B cell (primary cell): ENCODE results near the gene ZDHHC14. TPM values are rescaled to one million over a fixed set of nuclear protein-coding genes. Genes with fewer than 3 reads are reported as not detected.
"Not testable (repeated sequence)": the region's sequence is repeated elsewhere in the genome, so short reads cannot be mapped to it uniquely, and the experiment has no call there.

Experiments
- ATAC-seq: fragments of 200-7000 bp; cut with Tn5 transposase; one replicate; pipeline ENCODE4 v1.10.0; 2021; ENCODE audit warnings: low read depth, mild to moderate bottlenecking, moderate number of reproducible peaks, moderate library complexity
- CTCF ChIA-PET: fragments of 350-600 bp; sonication (Branson Sonifier 250); formaldehyde crosslinking; loops from one replicate; lab custom pipeline; 2021; ENCODE audit warnings: antibody characterized with exemption, inconsistent platforms; lab: Charles Lee
- POLR2A ChIA-PET: fragments of 350-600 bp; sonication (Branson Sonifier 250); formaldehyde crosslinking; loops from one replicate; lab custom pipeline; 2021; ENCODE audit warnings: antibody characterized with exemption; lab: Charles Lee
- DNase-seq: peaks from one replicate; pipeline ENCODE4 v3.0.0; 2013
- H2AFZ ChIP-seq: 2 replicates; pipeline ENCODE4 v1.6.1; 2012; ENCODE audit warnings: mild to moderate bottlenecking, low read depth, low read length; ENCODE audit not compliant: insufficient read depth, poor library complexity, severe bottlenecking
- H3K27ac ChIP-seq, 2 donors: 1 replicate in 1 of 2; 2 replicates in 1 of 2; pipeline ENCODE4 v1.5.1; 2012 to 2013; ENCODE audit warnings: low read length in 2 of 2, mild to moderate bottlenecking in 2 of 2, moderate library complexity in 1 of 2
- H3K27me3 ChIP-seq, 4 experiments: fragments of 200-600 bp in 1 of 4; sonication (generic) in 1 of 4; replicated peaks in 1 of 4; 1 replicate in 2 of 4; 2 replicates in 2 of 4; pipeline versions ENCODE4 v1.6.1 to v1.7.0; 2013 to 2016; ENCODE audit warnings: low read length in 3 of 4, mild to moderate bottlenecking in 2 of 4, mixed read lengths in 1 of 4, moderate library complexity in 1 of 4; ENCODE audit not compliant: insufficient read depth in 4 of 4, control insufficient read depth in 3 of 4; ENCODE audit errors: control extremely low read depth in 1 of 4
- H3K36me3 ChIP-seq, 2 experiments: replicated peaks in 1 of 2; 1 replicate in 1 of 2; 2 replicates in 1 of 2; pipeline versions ENCODE4 v1.6.1 to v1.7.1; 2013; ENCODE audit warnings: low read length in 1 of 2; ENCODE audit not compliant: insufficient read depth in 2 of 2, control insufficient read depth in 1 of 2; ENCODE audit errors: control extremely low read depth in 1 of 2, extremely low read depth in 1 of 2
- H3K4me1 ChIP-seq, 2 donors: fragments of 200-600 bp in 1 of 2; sonication (generic) in 1 of 2; 1 replicate in 1 of 2; 2 replicates in 1 of 2; pipeline versions ENCODE4 v1.5.1 to v1.6.1; 2013 to 2017; ENCODE audit warnings: low read length in 2 of 2; ENCODE audit not compliant: control insufficient read depth in 2 of 2, insufficient read depth in 2 of 2
- H3K4me2 ChIP-seq: replicated peaks from 2 replicates; pipeline ENCODE3; 2012; ENCODE audit warnings: mild to moderate bottlenecking, low read depth, low read length; ENCODE audit not compliant: poor library complexity, severe bottlenecking
- H3K4me3 ChIP-seq, 5 experiments: fragments of 200-600 bp in 1 of 5; sonication (generic) in 1 of 5; 1 replicate in 3 of 5; 2 replicates in 2 of 5; pipeline versions ENCODE4 v1.5.1 to v1.7.0; 2011 to 2016; ENCODE audit warnings: low read length in 4 of 5, mild to moderate bottlenecking in 4 of 5, low read depth in 2 of 5, control low read depth in 1 of 5, moderate library complexity in 1 of 5; ENCODE audit not compliant: insufficient read depth in 1 of 5; ENCODE audit errors: control extremely low read depth in 1 of 5, extremely low read depth in 1 of 5
- H3K79me2 ChIP-seq: fragments of 200-600 bp; sonication (generic); one replicate; pipeline ENCODE4 v1.6.0; 2016; ENCODE audit warnings: low read length; ENCODE audit not compliant: control insufficient read depth, insufficient read depth
- H3K9ac ChIP-seq: fragments of 200-600 bp; sonication (generic); 2 replicates; pipeline ENCODE4 v1.6.1; 2017; ENCODE audit warnings: mild to moderate bottlenecking, low read length, moderate library complexity
- H3K9me3 ChIP-seq, 3 donors: one replicate each; pipeline versions ENCODE4 v1.6.1 to v1.7.1; 2013; ENCODE audit warnings: low read length in 2 of 3; ENCODE audit not compliant: control insufficient read depth in 2 of 3, insufficient read depth in 1 of 3; ENCODE audit errors: control extremely low read depth in 1 of 3
- H4K20me1 ChIP-seq: 2 replicates; pipeline ENCODE4 v1.6.0; 2012; ENCODE audit warnings: mild to moderate bottlenecking, low read length; ENCODE audit not compliant: insufficient read depth, control insufficient read depth, poor library complexity, severe bottlenecking
- H3K27ac Mint-ChIP-seq: one replicate; pipeline ENCODE4 v1.8.0; 2021; ENCODE audit warnings: mixed read lengths
- H3K27me3 Mint-ChIP-seq: one replicate; pipeline ENCODE4 v1.8.0; 2021; ENCODE audit warnings: mixed read lengths
- H3K4me1 Mint-ChIP-seq: one replicate; pipeline ENCODE4 v1.8.0; 2021; ENCODE audit warnings: mixed read lengths
- H3K4me3 Mint-ChIP-seq: one replicate; pipeline ENCODE4 v1.8.0; 2021; ENCODE audit warnings: mixed read lengths
- H3K9me3 Mint-ChIP-seq: one replicate; pipeline ENCODE4 v1.8.0; 2022; ENCODE audit warnings: mixed read lengths; ENCODE audit not compliant: insufficient read depth
- EZH2 ChIP-seq: IDR thresholded peaks from 2 replicates; pipeline ENCODE4 v1.6.1; 2012; ENCODE audit warnings: borderline replicate concordance, low read depth, mild to moderate bottlenecking, moderate library complexity, low read length; ENCODE audit not compliant: insufficient read depth, poor library complexity, severe bottlenecking
- WGBS: methylation state at CpG from one replicate; pipeline ENCODE4 v1.1.5; 2013; ENCODE audit warnings: missing lambda C conversion rate; ENCODE audit not compliant: insufficient coverage; 5-methylcytosine and 5-hydroxymethylcytosine counted together
- intact Hi-C: fragments of 100-400 bp; cut with micrococcal nuclease; formaldehyde crosslinking; loops from one replicate; pipeline ENCODE4 v1.10.0; 2022
- polyA plus RNA-seq: library from polyadenylated mRNA; depleted of rRNA; stranded (reverse); fragments of >200 nt; gene quantifications from 2 replicates; pipeline ENCODE4 v1.2.3, GENCODE V29; 2012
- total RNA-seq, 2 donors: library from RNA; stranded (reverse); fragments of 120-200 nt in 1 of 2; gene quantifications; 1 replicate in 1 of 2; 2 replicates in 1 of 2; pipeline versions ENCODE4 v1.2.3 to v1.2.4, GENCODE V29; 2013 to 2022
- TF ChIP-seq, protein P1 (sequence below): fragments of 200-600 bp; IDR thresholded peaks from one replicate; pipeline ENCODE4 v1.8.0; 2022; ENCODE audit warnings: antibody characterized with exemption, mild to moderate bottlenecking

The ZDHHC14 gene
- total and polyA plus RNA-seq, 2 donors (not counting 1 experiment from before 2014, with no cell fraction given): 8.8 to 50.4 TPM

DNA sequence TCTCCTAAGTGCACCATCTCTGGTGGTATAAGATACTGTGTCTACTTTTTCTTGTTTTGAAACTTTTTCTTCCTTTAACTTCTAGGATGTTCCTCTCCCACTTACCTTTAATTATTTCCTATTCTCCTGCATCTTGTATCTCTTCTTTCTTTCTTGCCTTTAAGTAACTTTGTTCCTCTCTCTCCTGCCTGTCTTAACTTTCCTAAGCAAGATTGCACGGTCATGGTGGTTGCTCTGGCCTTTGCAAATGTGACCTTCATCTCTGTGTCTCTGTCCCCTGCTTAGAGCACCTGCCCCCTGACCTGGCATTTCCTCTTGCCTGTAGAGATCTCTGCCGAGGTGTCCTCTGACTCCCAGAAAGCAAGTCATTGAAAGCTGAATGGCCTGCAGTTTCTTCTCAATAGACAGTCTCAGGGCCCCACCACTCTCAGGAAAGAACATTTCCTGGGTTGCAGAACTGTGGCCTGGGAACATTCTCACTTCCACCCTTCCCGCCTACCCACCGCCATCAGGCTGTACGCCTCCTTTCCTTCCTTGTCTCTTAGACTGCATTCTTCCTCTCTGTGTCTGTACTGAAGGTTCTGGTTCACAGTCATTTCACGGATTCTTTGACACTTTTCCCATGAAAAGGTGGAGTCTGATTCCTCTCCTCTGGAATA, 12.8 kb downstream of the ZDHHC14 start:
- no peaks in the 10 kb centered on the region for H3K27me3 Mint-ChIP-seq
- no peaks in the 10 kb centered on the region for H3K27me3 ChIP-seq
- TF ChIP-seq, protein P1, sequence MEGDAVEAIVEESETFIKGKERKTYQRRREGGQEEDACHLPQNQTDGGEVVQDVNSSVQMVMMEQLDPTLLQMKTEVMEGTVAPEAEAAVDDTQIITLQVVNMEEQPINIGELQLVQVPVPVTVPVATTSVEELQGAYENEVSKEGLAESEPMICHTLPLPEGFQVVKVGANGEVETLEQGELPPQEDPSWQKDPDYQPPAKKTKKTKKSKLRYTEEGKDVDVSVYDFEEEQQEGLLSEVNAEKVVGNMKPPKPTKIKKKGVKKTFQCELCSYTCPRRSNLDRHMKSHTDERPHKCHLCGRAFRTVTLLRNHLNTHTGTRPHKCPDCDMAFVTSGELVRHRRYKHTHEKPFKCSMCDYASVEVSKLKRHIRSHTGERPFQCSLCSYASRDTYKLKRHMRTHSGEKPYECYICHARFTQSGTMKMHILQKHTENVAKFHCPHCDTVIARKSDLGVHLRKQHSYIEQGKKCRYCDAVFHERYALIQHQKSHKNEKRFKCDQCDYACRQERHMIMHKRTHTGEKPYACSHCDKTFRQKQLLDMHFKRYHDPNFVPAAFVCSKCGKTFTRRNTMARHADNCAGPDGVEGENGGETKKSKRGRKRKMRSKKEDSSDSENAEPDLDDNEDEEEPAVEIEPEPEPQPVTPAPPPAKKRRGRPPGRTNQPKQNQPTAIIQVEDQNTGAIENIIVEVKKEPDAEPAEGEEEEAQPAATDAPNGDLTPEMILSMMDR: no peak
- TF ChIP-seq EZH2: no peak
- H3K27ac Mint-ChIP-seq: peak overlapping the region; percentile 6
- CTCF ChIA-PET: no interaction called here
- no peak for DNase-seq
- H3K27ac ChIP-seq: no peak overlapping the region
- no peak overlapping the region for H3K9ac ChIP-seq
- ATAC-seq: no peak
- no peak overlapping the region for H2AFZ ChIP-seq
- H3K4me3 ChIP-seq: no peak overlapping the region
- H3K4me1 Mint-ChIP-seq: peaks cover 22% of the 10 kb centered on the region
- peaks cover 40% of the 10 kb centered on the region for H3K79me2 ChIP-seq
- intact Hi-C loops: no loop called here
- H3K9me3 ChIP-seq: peaks cover 2 to 12% (median 5%) of the 10 kb centered on the region in 3 donors
- H3K9me3 Mint-ChIP-seq: peaks cover 15% of the 10 kb centered on the region
- no peak overlapping the region for H3K4me2 ChIP-seq
- no peak overlapping the region for H3K4me3 Mint-ChIP-seq
- WGBS: 74% methylated on average over 5 of the region's 6 CpGs
- peaks cover 6% of the 10 kb centered on the region for H4K20me1 ChIP-seq
- POLR2A ChIA-PET: no interaction called here
- peaks cover 2 to 4% of the 10 kb centered on the region in 2 donors for H3K4me1 ChIP-seq
- H3K36me3 ChIP-seq: peaks cover 0 to 6% of the 10 kb centered on the region in 2 experiments

GRCh38 chr6:157395199-157395598, 14.2 kb downstream of the ZDHHC14 start:
- H3K27ac ChIP-seq, H3K27me3 ChIP-seq, DNase-seq, H3K9ac ChIP-seq, H3K4me3 ChIP-seq, H3K4me2 ChIP-seq, H3K4me3 Mint-ChIP-seq, H4K20me1 ChIP-seq, H3K27ac Mint-ChIP-seq, H3K9me3 ChIP-seq, H2AFZ ChIP-seq, H3K27me3 Mint-ChIP-seq, intact Hi-C loops, H3K4me1 ChIP-seq, H3K9me3 Mint-ChIP-seq, ATAC-seq: not testable (repeated sequence)
- peaks cover 22% of the 10 kb centered on the region for H3K4me1 Mint-ChIP-seq
- Histone ChIP-seq H3K79me2 (peaks cover 37% of the 10 kb centered on the region), H3K36me3 (peaks cover 0 to 13% of the 10 kb centered on the region in 2 experiments)
- CTCF ChIA-PET: interaction anchor here (1.3 kb wide), 1 partner anchor 9 kb away, joined by 3 read pairs; no protein-coding TSS in a partner anchor
- POLR2A ChIA-PET: interaction anchor here (0.7 kb wide), 1 partner anchor 117 kb away, joined by 5 read pairs; no protein-coding TSS in a partner anchor
- 98% methylated on average over 8 of the region's 11 CpGs for WGBS
